HepG2 (cell line): ENCODE measurements around the gene SLBP.

Experiments
- MTF1 ChIP-seq: sonication (generic); formaldehyde crosslinking; IDR thresholded peaks from 2 replicates; pipeline ENCODE4 v1.5.0; 2020; ENCODE audit warnings: missing genetic modification reagents
- TARDBP ChIP-seq: sonication (generic); formaldehyde crosslinking; IDR thresholded peaks from 2 replicates; pipeline ENCODE4 v1.8.0; 2022; ENCODE audit warnings: mild to moderate bottlenecking, missing genetic modification reagents
- ZNF143 ChIP-seq: sonication (generic); formaldehyde crosslinking; IDR thresholded peaks from 2 replicates; pipeline ENCODE4 v1.4.0; 2020; ENCODE audit warnings: missing genetic modification reagents
- ZNF17 ChIP-seq: sonication (generic); formaldehyde crosslinking; IDR thresholded peaks from 2 replicates; pipeline ENCODE4 v1.5.0; 2020; ENCODE audit warnings: mild to moderate bottlenecking, missing genetic modification reagents
- ZNF274 ChIP-seq: sonication (generic); formaldehyde crosslinking; IDR thresholded peaks from 2 replicates; pipeline ENCODE4 v1.5.1; 2020; ENCODE audit warnings: mild to moderate bottlenecking, missing genetic modification reagents
- TF ChIP-seq, protein P1 (sequence below): sonication (generic); formaldehyde crosslinking; IDR thresholded peaks from 2 replicates; pipeline ENCODE4 v1.5.0; 2020; ENCODE audit warnings: mild to moderate bottlenecking, missing genetic modification reagents, moderate library complexity
- TF ChIP-seq, protein P2 (sequence below): sonication (generic); formaldehyde crosslinking; IDR thresholded peaks from 2 replicates; pipeline ENCODE4 v1.4.0; 2020; ENCODE audit warnings: missing genetic modification reagents
- TF ChIP-seq, protein P3 (sequence below): sonication (generic); formaldehyde crosslinking; IDR thresholded peaks from 2 replicates; pipeline ENCODE4 v1.8.1; 2023; ENCODE audit warnings: mild to moderate bottlenecking, missing genetic modification reagents, borderline replicate concordance

DNA sequence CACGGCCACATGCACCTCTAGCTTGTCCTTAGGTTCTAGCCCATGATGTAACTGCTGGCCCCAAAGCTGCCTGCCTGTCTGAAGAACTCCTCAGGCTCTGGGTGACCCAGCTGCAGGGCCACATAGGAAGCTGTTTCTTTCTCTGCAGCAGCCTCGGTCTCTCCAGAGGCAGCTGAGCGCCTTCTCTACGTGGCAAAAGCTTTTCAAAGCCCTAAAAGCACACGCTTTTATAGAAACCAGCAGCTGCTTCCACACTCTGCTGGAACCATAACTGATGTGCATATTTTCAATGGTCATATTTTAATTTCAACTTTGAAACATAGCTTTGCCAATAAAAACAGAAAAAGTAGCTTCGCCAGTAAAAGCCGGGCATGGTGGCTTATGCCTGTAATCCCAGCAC lies 65.4 kb downstream of the SLBP start:
- TF ChIP-seq ZNF17 (CRISPR knock-in tag) (no peak), ZNF274 (CRISPR knock-in tag) (no peak), ZNF143 (CRISPR knock-in tag) (no peak), MTF1 (CRISPR knock-in tag) (no peak), TARDBP (CRISPR knock-in tag) (no peak)
- TF ChIP-seq, protein P1, sequence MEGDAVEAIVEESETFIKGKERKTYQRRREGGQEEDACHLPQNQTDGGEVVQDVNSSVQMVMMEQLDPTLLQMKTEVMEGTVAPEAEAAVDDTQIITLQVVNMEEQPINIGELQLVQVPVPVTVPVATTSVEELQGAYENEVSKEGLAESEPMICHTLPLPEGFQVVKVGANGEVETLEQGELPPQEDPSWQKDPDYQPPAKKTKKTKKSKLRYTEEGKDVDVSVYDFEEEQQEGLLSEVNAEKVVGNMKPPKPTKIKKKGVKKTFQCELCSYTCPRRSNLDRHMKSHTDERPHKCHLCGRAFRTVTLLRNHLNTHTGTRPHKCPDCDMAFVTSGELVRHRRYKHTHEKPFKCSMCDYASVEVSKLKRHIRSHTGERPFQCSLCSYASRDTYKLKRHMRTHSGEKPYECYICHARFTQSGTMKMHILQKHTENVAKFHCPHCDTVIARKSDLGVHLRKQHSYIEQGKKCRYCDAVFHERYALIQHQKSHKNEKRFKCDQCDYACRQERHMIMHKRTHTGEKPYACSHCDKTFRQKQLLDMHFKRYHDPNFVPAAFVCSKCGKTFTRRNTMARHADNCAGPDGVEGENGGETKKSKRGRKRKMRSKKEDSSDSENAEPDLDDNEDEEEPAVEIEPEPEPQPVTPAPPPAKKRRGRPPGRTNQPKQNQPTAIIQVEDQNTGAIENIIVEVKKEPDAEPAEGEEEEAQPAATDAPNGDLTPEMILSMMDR (CRISPR knock-in tag) = no peak
- TF ChIP-seq, protein P2, sequence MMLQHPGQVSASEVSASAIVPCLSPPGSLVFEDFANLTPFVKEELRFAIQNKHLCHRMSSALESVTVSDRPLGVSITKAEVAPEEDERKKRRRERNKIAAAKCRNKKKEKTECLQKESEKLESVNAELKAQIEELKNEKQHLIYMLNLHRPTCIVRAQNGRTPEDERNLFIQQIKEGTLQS = no peak
- TF ChIP-seq, protein P3, sequence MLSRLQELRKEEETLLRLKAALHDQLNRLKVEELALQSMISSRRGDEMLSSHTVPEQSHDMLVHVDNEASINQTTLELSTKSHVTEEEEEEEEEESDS = no peak
